CD4-positive, alpha-beta T cell treated with Interleukin-6 for 4 hours (primary cell): Measurements from ENCODE around the gene POLR1E.

Experiments
- DNase-seq: peaks from one replicate; pipeline ENCODE4 v3.0.0-alpha.2; 2020; ENCODE audit warnings: mixed read lengths

POLR1E gene

DNA sequence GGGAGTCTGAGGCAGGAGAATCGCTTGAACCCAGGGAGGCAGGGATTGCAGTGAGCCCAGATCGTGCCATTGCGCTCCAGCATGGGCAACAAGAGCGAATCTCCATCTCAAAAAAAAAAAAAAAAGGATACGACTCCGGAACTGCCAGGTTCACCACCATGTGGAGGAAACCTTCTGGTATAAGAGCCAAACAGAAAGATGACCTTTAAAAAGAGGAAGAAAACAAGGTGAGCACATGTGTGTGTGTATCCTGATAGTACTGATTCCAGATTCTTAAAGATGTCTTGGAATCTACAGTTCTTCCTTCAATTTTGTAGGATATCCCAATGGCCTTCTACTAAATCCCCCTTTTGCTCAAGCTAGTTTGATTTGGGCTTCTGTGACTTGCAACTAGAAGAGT lies 56.7 kb downstream of the POLR1E start:
- no peak for DNase-seq

DNA sequence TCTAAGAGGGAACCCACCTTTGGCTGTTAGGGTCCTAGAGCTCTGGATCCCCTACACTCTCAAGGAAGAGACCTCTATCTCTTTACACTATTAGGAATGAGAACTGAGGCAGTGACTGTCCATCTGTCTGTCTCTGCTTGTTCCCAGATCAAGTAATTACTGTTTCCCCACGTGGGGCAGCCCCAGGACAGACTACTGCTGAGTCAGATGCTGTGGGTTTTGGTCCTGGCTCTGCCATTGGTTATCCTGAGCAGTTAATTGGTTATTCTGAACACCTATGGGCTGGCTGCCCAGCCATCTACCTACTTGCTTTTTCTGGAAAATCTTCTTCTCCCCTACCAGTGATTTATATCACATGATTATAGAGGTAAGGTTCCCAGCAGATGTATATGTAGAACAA lies 57.1 kb downstream of the POLR1E start:
- no peak for DNase-seq

DNA sequence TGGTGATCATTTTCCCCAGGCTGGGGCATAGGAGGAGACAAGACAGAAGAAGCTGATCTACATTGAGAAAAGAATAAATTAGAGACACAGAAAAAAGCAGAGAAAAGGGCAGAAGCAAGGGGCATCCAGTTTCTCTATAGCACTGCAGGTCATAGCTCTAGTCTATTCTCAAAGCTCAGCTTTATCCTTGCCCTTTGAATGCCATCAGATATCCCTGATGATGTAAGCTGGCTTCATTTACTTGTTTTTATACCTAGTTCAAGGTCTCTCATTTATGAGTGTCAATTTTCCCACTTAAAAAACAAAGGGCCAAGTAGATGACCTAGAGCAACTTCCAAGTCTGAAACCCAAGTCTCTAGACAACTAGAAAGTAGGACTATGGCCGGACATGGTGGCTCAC lies 57.7 kb downstream of the POLR1E start:
- no peak for DNase-seq

DNA sequence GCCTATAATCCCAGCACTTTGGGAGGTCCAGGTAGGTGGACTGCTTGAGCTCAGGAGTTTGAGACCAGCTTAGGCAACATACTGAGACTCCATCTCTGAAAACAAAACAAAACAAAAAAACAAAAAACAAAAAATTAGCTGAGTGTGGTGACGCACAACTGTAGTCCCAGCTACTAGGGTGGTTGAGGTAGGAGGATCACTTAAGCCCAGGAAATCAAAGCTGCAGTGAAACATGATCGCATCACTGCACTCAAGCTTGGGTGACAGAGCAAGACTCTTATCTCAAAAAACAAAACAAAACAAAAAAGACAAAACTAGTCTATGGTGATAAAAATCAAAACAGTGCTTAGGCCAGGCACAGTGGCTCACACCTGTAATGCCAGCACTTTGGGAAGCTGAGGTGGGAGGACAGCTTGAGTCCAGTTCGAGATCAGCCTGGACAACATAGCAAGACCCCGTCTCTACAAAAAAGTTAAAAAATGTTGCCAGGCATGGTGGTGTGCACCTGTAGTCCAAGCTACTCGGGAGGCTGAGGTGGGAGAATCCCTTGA lies 61.7 kb downstream of the POLR1E start:
- no peak for DNase-seq

DNA sequence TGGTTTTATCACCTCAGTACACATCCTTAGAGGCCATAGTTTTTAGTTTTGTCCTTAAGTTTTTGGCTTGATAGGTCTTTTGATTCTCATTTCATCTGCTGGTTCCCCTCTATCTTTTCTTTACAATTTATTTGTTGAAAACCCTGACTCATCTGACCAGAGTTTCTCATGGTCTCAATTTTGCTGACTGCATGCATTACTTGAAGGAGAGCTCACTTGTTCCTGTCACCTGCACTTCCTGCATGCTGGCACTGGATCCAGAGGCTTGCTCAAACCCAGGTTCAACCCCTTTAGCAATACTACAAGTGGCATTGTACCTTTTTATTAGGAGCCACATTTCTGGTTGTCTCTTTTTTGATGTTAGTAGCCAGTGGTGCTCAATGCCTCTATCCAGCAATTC lies 63.8 kb downstream of the POLR1E start:
- DNase-seq: no peak

DNA sequence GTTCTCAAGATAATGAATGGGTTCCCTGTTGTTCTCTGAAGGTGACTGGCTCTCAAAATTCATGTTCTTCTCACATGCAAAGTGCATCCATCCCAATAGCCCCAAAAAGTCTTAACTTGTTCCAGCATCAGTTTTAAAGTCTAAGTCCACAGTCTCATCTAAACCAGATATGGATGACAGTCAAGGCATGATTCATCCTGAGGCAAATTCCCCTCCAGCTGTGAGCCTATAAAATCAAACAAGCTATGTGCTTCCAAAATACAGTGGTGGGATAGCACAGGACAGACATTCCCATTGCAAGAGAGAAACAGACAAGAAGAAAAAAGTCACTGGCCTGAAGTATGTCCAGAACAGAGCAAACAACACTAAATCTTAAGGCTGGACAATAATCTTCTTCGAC lies 65.0 kb downstream of the POLR1E start:
- DNase-seq: no peak

DNA sequence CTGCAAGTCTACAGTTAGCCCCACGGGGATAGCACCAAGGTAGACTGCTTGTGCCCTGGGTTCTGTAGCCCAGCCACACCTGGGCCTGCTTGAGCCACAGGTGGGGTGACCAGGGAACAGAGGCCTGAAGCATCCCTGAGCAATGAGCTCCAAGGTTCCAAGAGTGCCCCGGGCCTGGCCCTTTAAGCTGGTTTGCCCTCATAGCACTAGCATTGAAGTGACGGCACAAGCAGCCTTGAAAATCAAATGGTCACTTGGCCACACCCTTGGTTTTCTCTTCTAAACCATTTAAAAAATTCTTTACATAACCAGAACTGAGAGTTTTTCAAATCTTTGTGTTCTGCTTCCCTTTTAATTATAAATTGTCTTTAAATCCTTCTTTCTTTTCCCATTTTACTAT lies 65.7 kb downstream of the POLR1E start:
- DNase-seq: no peak

DNA sequence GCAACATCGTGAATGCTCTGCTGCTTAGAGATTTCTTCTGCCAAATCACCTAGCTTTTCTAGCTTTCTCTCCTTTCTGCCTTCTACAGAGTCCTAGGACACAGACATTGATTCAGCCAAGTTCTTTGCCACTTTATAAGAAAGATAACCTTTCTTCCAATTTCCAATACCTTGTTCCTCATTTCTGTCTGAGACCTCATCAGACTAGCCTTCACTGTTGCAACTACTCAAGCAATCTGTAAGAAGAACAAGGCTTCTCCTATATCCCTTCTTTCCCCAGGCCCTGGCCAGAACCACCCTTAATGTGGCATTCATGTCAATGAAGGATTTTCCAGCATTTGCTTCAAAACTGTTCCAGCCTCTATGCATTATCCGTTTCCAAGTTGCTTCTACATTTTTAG lies 66.1 kb downstream of the POLR1E start:
- DNase-seq: no peak
